Stimulated activated CD8-positive, alpha-beta memory T cell treated with anti-CD3 and anti-CD28 coated beads, Interleukin-15, amount 100 ng/mL, for 1 hour (primary cell): ENCODE measurements around the gene EML4.
A peak's percentile ranks its signal among the peaks of the same experiment; 100 is the strongest.

Experiments
- DNase-seq: peaks from one replicate; pipeline ENCODE4 v3.0.0-alpha.2; 2020; ENCODE audit warnings: low read depth

Gene EML4

DNA sequence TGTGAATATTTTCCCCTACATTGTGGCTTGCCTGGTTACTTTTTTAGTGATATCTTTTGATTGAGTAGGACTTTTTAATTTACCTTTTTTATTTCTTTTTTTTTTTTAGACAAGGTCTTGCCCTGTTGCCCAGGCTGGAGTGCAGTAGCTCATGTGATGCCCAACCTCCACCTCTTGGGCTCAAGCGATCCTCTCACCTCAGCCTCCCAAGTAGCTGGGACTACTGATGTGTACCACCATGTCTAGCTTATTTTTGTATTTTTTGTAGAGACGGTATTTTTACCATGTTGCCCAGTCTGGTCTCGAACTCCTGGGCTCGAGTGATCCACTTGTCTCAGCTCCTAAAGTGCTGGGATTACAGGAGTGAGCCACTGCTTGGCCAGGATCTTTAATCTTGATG, 25.3 kb downstream of the EML4 start:
- no peak for DNase-seq

GRCh38 chr2:42195559-42195958, 26.4 kb downstream of the EML4 start:
- DNase-seq = no peak

GRCh38 chr2:42196070-42196402, 26.9 kb downstream of the EML4 start:
- no peak for DNase-seq

DNA sequence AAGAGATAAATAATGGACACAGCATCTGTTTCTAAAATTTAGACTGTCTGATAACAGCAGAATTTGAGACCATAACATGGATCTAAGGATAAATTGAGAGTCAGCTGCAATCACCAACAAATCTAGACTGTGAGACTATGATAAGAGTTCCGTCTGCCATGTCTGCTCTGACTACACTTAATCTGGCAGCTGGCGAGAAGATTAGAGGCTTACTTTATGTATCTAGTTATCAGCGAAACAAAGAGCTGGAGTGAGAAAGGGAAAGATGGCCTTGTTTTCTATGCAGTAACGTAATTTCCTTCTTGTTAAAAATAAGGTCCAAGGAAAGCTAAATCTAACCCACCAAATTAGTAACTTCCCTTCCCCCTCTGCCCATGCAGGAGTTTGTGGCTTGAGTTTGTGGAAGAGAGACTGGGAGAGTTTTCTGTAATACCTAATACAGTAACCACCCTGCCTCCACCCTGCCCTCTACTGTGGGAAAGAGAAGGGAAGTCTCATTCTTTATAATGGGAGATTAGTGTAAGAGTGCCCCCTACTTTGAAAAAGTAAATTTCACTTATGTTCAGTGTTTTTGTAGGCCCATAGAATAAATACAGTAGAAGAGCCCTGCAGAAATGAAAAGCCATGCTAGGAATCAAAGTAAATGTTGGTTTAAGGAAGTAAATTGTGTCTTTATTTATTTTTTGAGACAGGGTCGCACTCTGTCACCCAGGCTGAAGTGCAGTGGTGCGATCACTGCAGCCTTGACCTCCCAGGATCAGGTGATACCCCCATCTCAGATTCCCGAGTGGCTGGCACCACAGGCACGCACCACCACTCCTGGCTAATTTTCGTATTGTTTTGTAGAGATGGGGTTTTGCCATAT, 27.5 kb downstream of the EML4 start:
- DNase-seq = peak; percentile 6

DNA sequence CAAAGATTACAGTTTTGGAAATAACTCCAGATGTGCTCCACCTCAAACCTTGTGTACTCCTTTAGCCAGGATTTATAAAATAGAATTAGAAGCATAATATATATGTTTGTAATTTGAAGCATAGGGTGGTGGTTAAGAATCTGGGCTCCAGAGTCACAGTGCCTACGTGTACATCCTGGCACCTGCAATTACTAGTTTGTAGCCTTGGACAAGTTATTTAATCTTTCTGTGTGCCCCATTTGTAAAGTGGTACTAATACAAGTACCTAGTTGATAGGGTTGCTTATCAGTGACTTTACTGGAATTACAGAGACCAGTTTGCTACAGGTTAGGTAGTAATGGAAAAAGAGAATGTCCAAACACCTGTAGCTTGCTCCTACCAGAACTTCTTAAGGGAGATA, 28.6 kb downstream of the EML4 start:
- DNase-seq = no peak

DNA sequence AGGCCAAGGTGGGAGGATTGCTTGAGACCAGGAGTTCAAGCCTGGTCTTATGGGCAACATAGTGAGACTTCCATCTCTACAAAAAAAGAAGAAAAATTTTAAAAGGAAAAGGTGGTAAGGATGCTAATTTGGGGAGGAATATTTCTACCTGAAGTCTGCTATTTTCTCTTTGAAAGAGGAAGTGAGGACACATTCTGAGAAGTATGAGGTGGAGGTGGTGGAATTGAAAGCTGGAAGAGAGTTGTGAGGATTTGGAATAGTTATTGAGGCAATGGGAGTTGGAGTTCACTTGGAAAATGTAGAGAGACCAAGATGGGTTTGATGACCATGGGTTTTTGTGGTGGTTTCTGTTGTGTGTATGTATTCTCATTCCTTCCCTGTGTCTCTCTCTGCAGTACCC, 29.3 kb downstream of the EML4 start:
- DNase-seq = no peak

DNA sequence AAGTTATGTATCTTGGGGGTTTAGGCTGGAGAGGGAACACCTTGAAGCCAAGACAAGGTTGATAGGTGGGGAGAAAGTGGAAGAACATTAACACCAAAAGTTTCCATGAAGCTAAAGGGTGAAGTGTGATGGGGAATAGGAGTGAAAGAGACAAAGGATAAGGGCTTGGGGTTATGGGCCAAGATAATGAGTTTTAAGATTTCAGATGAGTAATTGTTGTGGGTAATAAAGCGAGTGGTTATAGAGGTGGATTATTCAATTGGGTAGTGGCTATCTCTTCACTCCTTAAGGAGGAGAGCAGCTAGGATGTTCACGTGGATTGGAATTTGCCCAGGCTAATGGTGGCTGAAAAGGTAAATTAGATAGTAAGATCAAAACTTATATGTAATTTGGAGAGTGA, 29.8 kb downstream of the EML4 start:
- DNase-seq = no peak

DNA sequence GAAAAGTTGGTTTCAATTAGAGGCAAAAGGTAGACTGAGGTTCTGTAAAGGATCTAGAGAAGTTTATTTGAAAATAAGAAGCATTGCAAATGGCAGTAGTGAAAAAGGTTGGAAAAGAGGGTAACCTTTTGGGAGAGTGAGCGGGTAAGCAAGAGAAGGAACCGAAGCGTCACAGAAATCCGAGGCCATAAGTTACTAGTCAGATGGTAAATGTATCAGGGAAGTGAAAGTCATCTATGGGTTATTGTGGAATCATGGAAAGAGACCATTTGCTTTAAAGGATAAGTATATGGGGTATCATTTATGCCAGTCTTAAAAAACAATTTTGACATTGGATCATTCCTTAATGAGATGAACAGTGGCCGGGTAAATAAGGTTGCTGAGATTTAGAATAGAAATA, 30.5 kb downstream of the EML4 start:
- DNase-seq = no peak

GRCh38 chr2:42200926-42201855, 32.0 kb downstream of the EML4 start:
- no peak for DNase-seq

- no peak for DNase-seq
Measured at GRCh38 chr2:42202634-42203008, 33.5 kb downstream of the EML4 start.

DNA sequence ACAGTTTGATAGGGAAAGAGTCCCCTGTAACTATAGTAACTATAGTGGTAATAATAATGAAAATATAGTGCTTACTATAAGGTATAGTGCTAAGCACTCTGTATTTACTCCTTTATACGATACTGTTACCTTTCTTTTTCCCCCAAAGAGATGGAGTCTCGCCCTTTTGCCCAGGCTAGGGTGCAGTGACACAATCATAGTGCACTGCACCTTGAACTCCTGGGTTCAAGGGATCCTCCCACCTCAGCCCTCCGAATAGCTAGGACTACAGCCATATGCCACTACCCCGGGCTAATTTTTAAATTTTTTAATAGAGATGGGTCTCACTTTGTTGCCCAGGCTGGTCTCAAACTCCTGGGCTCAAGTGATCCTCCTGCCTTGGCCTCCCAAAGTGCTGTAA, 34.6 kb downstream of the EML4 start:
- DNase-seq = no peak

GRCh38 chr2:42205337-42205736, 36.2 kb downstream of the EML4 start:
- no peak for DNase-seq

GRCh38 chr2:42207826-42208225, 38.7 kb downstream of the EML4 start:
- DNase-seq = no peak

DNA sequence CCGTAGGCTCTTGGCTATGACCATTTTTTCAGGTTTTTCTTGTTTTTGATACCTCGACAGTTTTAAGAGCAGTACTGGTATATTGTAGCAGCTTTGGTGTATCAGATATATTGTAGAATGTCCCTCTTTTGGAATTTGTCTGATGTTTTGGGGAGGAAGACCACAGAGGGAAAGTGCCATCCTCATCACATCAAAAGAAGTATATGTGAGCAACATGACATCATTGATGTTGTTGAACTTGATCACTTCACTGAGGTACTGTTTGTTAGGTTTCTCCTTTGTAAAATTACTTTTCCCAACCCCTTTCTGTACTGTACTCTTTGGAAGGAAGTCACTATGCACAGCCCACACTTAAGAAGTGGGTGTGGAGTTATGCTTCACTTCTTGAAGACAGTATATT, 41.0 kb downstream of the EML4 start:
- DNase-seq = no peak

DNA sequence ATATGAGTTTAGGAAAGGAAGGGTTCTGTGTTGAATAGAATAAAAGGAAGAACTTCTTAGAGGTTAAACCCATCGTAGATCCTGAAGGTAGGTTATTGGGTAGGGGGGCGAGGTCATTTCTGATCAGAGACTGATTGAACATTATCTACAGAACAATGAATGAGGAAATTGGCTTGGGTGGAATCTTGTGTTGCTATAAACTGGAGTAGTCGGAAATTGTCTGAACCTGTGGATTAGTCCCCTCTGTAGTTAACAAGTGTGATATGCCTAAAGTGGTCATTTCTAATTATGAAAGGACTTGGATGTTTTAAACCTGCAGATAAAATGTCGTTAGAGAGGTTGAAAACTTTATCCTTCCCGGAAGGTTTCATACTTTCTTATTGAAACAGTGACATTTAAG, 42.1 kb downstream of the EML4 start:
- DNase-seq = no peak

- DNase-seq = no peak
Measured at GRCh38 chr2:42214669-42215068, 45.5 kb downstream of the EML4 start.

- DNase-seq = no peak
Measured at GRCh38 chr2:42216694-42217093, 47.5 kb downstream of the EML4 start.

- DNase-seq = no peak
Measured at GRCh38 chr2:42217307-42217706, 48.2 kb downstream of the EML4 start.

- no peak for DNase-seq
Measured at GRCh38 chr2:42217914-42218313, 48.8 kb downstream of the EML4 start.

DNA sequence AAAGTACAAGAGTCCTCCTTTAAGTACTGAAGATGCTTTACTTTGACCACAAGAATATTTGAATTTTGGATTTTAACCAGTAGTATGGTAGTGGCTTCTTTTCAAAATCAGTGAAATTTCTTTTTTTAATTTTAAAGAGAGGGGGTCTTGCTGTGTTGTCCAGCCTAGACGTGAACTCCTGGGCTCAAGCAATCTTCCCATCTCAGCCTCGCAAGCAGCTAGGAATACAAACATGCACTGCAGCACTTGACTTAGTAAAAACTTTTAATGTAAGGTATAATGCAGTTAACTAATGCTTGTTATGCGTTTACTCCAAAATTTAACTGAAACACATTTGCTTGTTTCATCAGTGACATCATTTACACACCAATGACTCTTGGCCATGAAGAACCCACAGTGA, 49.6 kb downstream of the EML4 start:
- DNase-seq = no peak

DNA sequence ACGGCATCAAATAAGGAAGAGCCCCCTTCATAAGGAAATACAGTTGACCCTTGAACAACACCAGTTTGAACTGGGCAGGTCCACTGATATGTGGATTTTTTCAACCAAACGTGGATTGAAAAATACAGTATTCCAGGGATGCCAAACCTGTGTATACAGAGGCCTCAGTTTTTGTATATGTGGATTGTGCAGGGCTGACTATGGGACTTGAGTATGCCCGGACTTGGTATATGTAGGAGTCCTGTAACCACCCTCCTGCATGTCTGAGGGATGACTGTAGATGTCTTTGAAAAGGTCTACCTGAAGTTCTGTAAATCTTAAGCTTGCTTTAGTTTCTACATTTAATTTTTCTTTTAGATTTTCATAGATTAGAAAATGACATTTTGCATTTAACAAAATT, 50.0 kb downstream of the EML4 start:
- no peak for DNase-seq

DNA sequence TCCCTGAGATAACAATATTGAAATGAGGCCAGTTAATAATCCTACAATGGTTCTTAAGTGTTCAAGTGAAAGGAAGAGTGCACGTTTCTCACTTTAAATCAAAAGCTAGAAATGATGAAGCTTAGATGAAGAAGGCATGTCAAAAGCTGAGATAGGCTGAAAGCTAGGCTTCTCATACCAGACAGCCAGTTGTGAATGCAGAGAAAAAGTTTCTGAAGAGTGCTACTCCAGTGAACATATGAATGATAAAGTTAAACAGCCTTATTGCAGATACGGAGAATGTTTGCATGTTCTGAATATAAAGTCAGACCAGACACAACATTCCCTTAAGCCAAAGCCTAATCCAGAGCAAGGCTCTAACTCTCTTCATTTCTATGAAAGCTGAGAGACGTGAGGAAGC, 51.4 kb downstream of the EML4 start:
- no peak for DNase-seq

- no peak for DNase-seq
Measured at GRCh38 chr2:42223067-42223854, 54.1 kb downstream of the EML4 start.
